Activated T-helper 17 cell treated with anti-CD3 and anti-CD28 coated beads, Interleukin-2, amount 50 U/mL, for 72 hours (primary cell): Measurements from ENCODE around the gene CADPS2. TPM values are rescaled to one million over a fixed set of nuclear protein-coding genes. Genes with fewer than 3 reads are reported as not detected.

ENCODE experiments used
- ATAC-seq: fragments of 150-1000 bp; cut with Tn5 transposase; replicated peaks from 2 replicates; pipeline ENCODE4 v1.10.0; 2021; ENCODE audit warnings: mild to moderate bottlenecking, moderate library complexity
- H3K27ac Mint-ChIP-seq: one replicate; pipeline ENCODE4 v1.8.0; 2022; ENCODE audit warnings: mixed read lengths
- H3K27me3 Mint-ChIP-seq: one replicate; pipeline ENCODE4 v1.8.0; 2022; ENCODE audit warnings: mixed read lengths
- H3K36me3 Mint-ChIP-seq: one replicate; pipeline ENCODE4 v1.8.0; 2022; ENCODE audit warnings: low read depth, mild to moderate bottlenecking, mixed read lengths
- H3K4me1 Mint-ChIP-seq: one replicate; pipeline ENCODE4 v1.8.0; 2022; ENCODE audit warnings: mixed read lengths
- H3K4me3 Mint-ChIP-seq: one replicate; pipeline ENCODE4 v1.8.0; 2022; ENCODE audit warnings: mild to moderate bottlenecking, mixed read lengths
- H3K9me3 Mint-ChIP-seq: one replicate; pipeline ENCODE4 v1.8.0; 2022; ENCODE audit warnings: mixed read lengths
- total RNA-seq, 2 donors: library from RNA; stranded (reverse); gene quantifications; one replicate each; pipeline ENCODE4 v1.2.3, GENCODE V29; 2022

The CADPS2 gene
- total RNA-seq, 2 donors from 2014 or later, result not detected

GRCh38 chr7:122470859-122471258, 415.4 kb downstream of the CADPS2 start:
- H3K4me3 Mint-ChIP-seq, result no peak overlapping the region
- H3K36me3 Mint-ChIP-seq, result no peaks in the 10 kb centered on the region
- H3K4me1 Mint-ChIP-seq, result no peaks in the 10 kb centered on the region
- ATAC-seq, result no peak
- peaks cover 3% of the 10 kb centered on the region for H3K9me3 Mint-ChIP-seq
- no peak overlapping the region for H3K27ac Mint-ChIP-seq
- no peaks in the 10 kb centered on the region for H3K27me3 Mint-ChIP-seq

- Mint-ChIP-seq H3K4me3 (no peak overlapping the region), H3K36me3 (no peaks in the 10 kb centered on the region), H3K27ac (no peak overlapping the region), H3K4me1 (no peaks in the 10 kb centered on the region), H3K9me3 (peaks cover 3% of the 10 kb centered on the region), H3K27me3 (no peaks in the 10 kb centered on the region)
- ATAC-seq, result no peak
Observed at GRCh38 chr7:122468945-122469344, 417.3 kb downstream of the CADPS2 start.

GRCh38 chr7:122467661-122468449, 418.4 kb downstream of the CADPS2 start:
- H3K4me3 Mint-ChIP-seq, result no peak overlapping the region
- no peaks in the 10 kb centered on the region for H3K36me3 Mint-ChIP-seq
- ATAC-seq, result no peak
- peaks cover 3% of the 10 kb centered on the region for H3K9me3 Mint-ChIP-seq
- no peak overlapping the region for H3K27ac Mint-ChIP-seq
- no peaks in the 10 kb centered on the region for H3K27me3 Mint-ChIP-seq
- H3K4me1 Mint-ChIP-seq, result no peaks in the 10 kb centered on the region

GRCh38 chr7:122465296-122465695, 421.0 kb downstream of the CADPS2 start:
- no peak overlapping the region for H3K27ac Mint-ChIP-seq
- no peaks in the 10 kb centered on the region for H3K36me3 Mint-ChIP-seq
- ATAC-seq, result no peak
- peaks cover 6% of the 10 kb centered on the region for H3K9me3 Mint-ChIP-seq
- no peaks in the 10 kb centered on the region for H3K4me1 Mint-ChIP-seq
- H3K4me3 Mint-ChIP-seq, result no peak overlapping the region
- H3K27me3 Mint-ChIP-seq, result no peaks in the 10 kb centered on the region

- Mint-ChIP-seq H3K9me3 (peaks cover 3% of the 10 kb centered on the region), H3K27me3 (no peaks in the 10 kb centered on the region), H3K36me3 (no peaks in the 10 kb centered on the region), H3K4me3 (no peak overlapping the region), H3K4me1 (no peaks in the 10 kb centered on the region), H3K27ac (no peak overlapping the region)
- ATAC-seq, result no peak
Observed at GRCh38 chr7:122463631-122464030, 422.6 kb downstream of the CADPS2 start.

- Mint-ChIP-seq H3K4me3 (no peak overlapping the region), H3K27me3 (no peaks in the 10 kb centered on the region), H3K4me1 (no peaks in the 10 kb centered on the region), H3K36me3 (no peaks in the 10 kb centered on the region), H3K27ac (no peak overlapping the region), H3K9me3 (peaks cover 3% of the 10 kb centered on the region)
- ATAC-seq, result no peak
Observed at GRCh38 chr7:122460936-122461335, 425.3 kb downstream of the CADPS2 start.

GRCh38 chr7:122457969-122458368, 428.3 kb downstream of the CADPS2 start:
- H3K4me1 Mint-ChIP-seq, result no peaks in the 10 kb centered on the region
- H3K36me3 Mint-ChIP-seq, result no peaks in the 10 kb centered on the region
- H3K4me3 Mint-ChIP-seq, result no peak overlapping the region
- no peaks in the 10 kb centered on the region for H3K27me3 Mint-ChIP-seq
- H3K27ac Mint-ChIP-seq, result no peak overlapping the region
- ATAC-seq, result no peak
- peaks cover 3% of the 10 kb centered on the region for H3K9me3 Mint-ChIP-seq

GRCh38 chr7:122457325-122457724, 428.9 kb downstream of the CADPS2 start:
- ATAC-seq, result no peak
- no peaks in the 10 kb centered on the region for H3K36me3 Mint-ChIP-seq
- no peaks in the 10 kb centered on the region for H3K27me3 Mint-ChIP-seq
- H3K27ac Mint-ChIP-seq, result no peak overlapping the region
- H3K4me3 Mint-ChIP-seq, result no peak overlapping the region
- H3K9me3 Mint-ChIP-seq, result no peaks in the 10 kb centered on the region
- no peaks in the 10 kb centered on the region for H3K4me1 Mint-ChIP-seq

- Mint-ChIP-seq H3K27ac (no peak overlapping the region), H3K9me3 (no peaks in the 10 kb centered on the region), H3K4me1 (no peaks in the 10 kb centered on the region), H3K27me3 (no peaks in the 10 kb centered on the region), H3K4me3 (no peak overlapping the region), H3K36me3 (no peaks in the 10 kb centered on the region)
- no peak for ATAC-seq
Observed at GRCh38 chr7:122454776-122455507, 431.3 kb downstream of the CADPS2 start.

GRCh38 chr7:122453432-122453831, 432.8 kb downstream of the CADPS2 start:
- no peaks in the 10 kb centered on the region for H3K9me3 Mint-ChIP-seq
- no peaks in the 10 kb centered on the region for H3K27me3 Mint-ChIP-seq
- no peak for ATAC-seq
- no peaks in the 10 kb centered on the region for H3K4me1 Mint-ChIP-seq
- no peak overlapping the region for H3K4me3 Mint-ChIP-seq
- no peaks in the 10 kb centered on the region for H3K36me3 Mint-ChIP-seq
- no peak overlapping the region for H3K27ac Mint-ChIP-seq

- no peak for ATAC-seq
- H3K36me3 Mint-ChIP-seq, result no peaks in the 10 kb centered on the region
- no peak overlapping the region for H3K27ac Mint-ChIP-seq
- no peaks in the 10 kb centered on the region for H3K4me1 Mint-ChIP-seq
- no peak overlapping the region for H3K4me3 Mint-ChIP-seq
- no peaks in the 10 kb centered on the region for H3K27me3 Mint-ChIP-seq
- H3K9me3 Mint-ChIP-seq, result peaks cover 3% of the 10 kb centered on the region
Observed at GRCh38 chr7:122448893-122449589, 437.2 kb downstream of the CADPS2 start.

- Mint-ChIP-seq H3K9me3 (peaks cover 3% of the 10 kb centered on the region), H3K27ac (no peak overlapping the region), H3K4me3 (no peak overlapping the region), H3K36me3 (no peaks in the 10 kb centered on the region), H3K4me1 (no peaks in the 10 kb centered on the region), H3K27me3 (no peaks in the 10 kb centered on the region)
- ATAC-seq, result no peak
Observed at GRCh38 chr7:122442929-122443328, 443.3 kb downstream of the CADPS2 start.

- ATAC-seq, result no peak
- no peaks in the 10 kb centered on the region for H3K9me3 Mint-ChIP-seq
- H3K4me3 Mint-ChIP-seq, result no peak overlapping the region
- H3K4me1 Mint-ChIP-seq, result no peaks in the 10 kb centered on the region
- no peaks in the 10 kb centered on the region for H3K27me3 Mint-ChIP-seq
- H3K27ac Mint-ChIP-seq, result no peak overlapping the region
- no peaks in the 10 kb centered on the region for H3K36me3 Mint-ChIP-seq
Observed at GRCh38 chr7:122438492-122438891, 447.8 kb downstream of the CADPS2 start.

- H3K4me3 Mint-ChIP-seq, result no peak overlapping the region
- H3K9me3 Mint-ChIP-seq, result no peaks in the 10 kb centered on the region
- ATAC-seq, result no peak
- no peak overlapping the region for H3K27ac Mint-ChIP-seq
- no peaks in the 10 kb centered on the region for H3K27me3 Mint-ChIP-seq
- no peaks in the 10 kb centered on the region for H3K4me1 Mint-ChIP-seq
- H3K36me3 Mint-ChIP-seq, result no peaks in the 10 kb centered on the region
Observed at GRCh38 chr7:122438006-122438405, 448.3 kb downstream of the CADPS2 start.

GRCh38 chr7:122433765-122434164, 452.5 kb downstream of the CADPS2 start:
- no peak for ATAC-seq
- Mint-ChIP-seq H3K4me3 (no peak overlapping the region), H3K27me3 (no peaks in the 10 kb centered on the region), H3K4me1 (no peaks in the 10 kb centered on the region), H3K9me3 (no peaks in the 10 kb centered on the region), H3K27ac (no peak overlapping the region), H3K36me3 (no peaks in the 10 kb centered on the region)
